Melanocyte of skin (primary cell): Measurements from ENCODE around the gene THOP1. TPM values are rescaled to one million over a fixed set of nuclear protein-coding genes. Genes with fewer than 3 reads are reported as not detected.

Experiments used
- total RNA-seq, 2 donors: library from RNA; depleted of rRNA; stranded (reverse); fragments of >200 nt; gene quantifications; 2 replicates each; pipeline ENCODE4 v1.2.3, GENCODE V29; 2012

THOP1 gene
- total RNA-seq: 100 to 1,000 TPM in 1 of 2 donors, 10 to 100 TPM in 1; 80.9 to 157 TPM

GRCh38 chr19:2785244-2785997, at the start of gene THOP1:
TSS of gene THOP1 (plus strand) at chr19:2785503. CDS start at chr19:2785663, 160 bp downstream.

GRCh38 chr19:2739602-2740313, 45.5 kb upstream of the THOP1 start, which contains the start of gene SLC39A3:
TSS of gene SLC39A3 (minus strand) at chr19:2740017. CDS start at chr19:2737257, 2,760 bp downstream.

GRCh38 chr19:2782936-2783780, 2.1 kb upstream of the THOP1 start, which contains the start of gene SGTA:
TSS of gene SGTA (minus strand) at chr19:2783273. CDS start at chr19:2769068, 14,205 bp downstream.

DNA sequence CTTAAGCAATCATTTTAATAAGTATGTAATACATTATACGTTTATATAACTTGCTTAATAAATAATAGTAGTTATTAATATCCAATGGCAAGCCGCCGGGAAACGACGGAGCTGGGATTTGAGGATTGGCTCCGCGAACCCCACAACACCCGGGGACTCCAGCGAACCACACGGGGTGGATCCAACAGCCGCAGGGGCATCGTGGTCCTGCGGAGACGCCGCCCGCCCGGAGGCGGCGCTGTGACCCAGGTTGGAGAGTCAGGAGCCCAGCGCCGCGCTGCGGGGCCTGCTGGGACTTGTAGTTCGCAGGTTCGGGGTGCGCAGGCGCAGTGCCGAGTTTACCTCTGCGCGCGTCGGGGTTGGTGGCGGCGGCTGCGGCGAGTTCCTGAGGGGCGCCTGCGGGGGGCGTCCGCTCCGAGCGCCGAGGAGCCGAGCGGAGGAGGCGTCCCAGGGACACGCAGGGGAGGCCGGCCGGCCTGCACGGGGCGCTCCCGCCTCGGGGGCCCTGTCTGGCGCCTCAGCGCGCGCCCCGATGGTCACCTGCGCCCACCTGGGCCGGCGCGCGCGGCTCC, 34.3 kb downstream of the THOP1 start, which contains the start of gene ZNF554:
TSS of gene ZNF554 (plus strand) at position 329 of the 572 bp plus-strand sequence. CDS start at position 533, 204 bp downstream.

DNA sequence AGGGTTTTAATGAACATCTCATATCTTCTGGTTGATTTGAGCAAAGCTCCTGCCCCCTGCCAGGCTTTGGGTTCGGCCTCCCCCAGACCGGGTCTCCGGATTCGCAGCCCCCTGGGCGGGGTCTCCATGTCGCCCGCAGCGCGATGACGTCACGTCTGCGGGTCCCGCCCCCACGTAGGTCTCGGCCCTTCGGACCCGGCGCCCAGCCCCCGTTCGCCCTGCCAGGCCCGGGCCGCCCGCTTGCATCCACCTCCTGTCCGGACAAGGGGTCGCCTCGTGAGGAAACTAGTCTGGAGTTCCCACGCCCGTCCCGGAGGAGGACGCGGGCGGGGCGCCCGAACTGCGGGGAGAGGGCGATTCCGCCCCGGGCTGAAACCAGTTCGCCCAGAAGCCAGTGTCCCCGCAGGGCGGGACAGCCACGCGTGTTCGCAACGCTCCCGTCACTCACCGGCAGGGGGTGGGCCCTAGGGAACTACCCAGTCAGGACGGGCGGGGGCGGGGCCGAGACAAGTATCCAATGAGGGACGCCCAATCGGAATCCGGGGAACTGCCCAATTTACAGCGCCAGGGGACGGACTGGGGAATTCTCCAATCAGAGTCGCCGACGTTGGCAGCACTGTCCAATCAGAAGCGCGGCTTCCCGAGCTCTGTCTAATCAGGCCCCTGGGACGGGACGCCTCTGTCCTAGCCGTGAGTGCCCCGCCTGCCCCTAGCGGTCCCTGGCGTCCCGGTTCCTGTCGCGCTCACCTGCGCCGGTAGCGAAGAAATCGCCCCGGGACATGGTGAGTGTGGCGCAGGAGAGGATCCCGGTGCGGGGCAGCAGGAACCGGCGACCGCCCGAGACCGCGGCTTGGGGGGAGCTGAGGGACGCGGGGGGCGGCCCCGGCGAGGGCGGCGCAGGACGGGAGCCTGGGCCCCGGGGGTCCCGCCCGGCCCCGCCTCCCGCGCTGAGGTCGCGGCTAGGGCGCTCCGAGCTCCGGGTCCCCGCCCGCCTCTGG, 55.8 kb downstream of the THOP1 start, which contains the start of gene ZNF555:
TSS of gene ZNF555 (plus strand) at position 682 of the 998 bp plus-strand sequence. CDS start at position 780, 98 bp downstream.

Other genes starting within 250 kb of the THOP1 start
- 1 to 10 TPM; 1.7 to 2.4 TPM for gene GNG7, start 82.8 kb upstream of the THOP1 start, total RNA-seq
- 1 to 10 TPM; 2.4 to 2.7 TPM for gene DIRAS1, start 64.1 kb upstream of the THOP1 start, total RNA-seq
- gene SLC39A3, start 45.5 kb upstream of the THOP1 start, total RNA-seq: 10 to 100 TPM; 41.6 to 54.6 TPM
- 10 to 100 TPM; 64.0 to 68.3 TPM for gene SGTA, start 2.2 kb upstream of the THOP1 start, total RNA-seq
- 1 to 10 TPM; 2.0 to 3.4 TPM for gene ZNF554, start 34.4 kb downstream of the THOP1 start, total RNA-seq
- gene ZNF555, start 56.0 kb downstream of the THOP1 start, total RNA-seq: 1 to 10 TPM; 3.3 to 4.1 TPM
- not detected for gene ZNF556, start 81.8 kb downstream of the THOP1 start, total RNA-seq
- gene ZNF57, start 115.4 kb downstream of the THOP1 start, total RNA-seq: 1 to 10 TPM; 3.1 to 7.3 TPM
- 1 to 10 TPM; 3.1 to 4.3 TPM for gene ZNF77, start 159.5 kb downstream of the THOP1 start, total RNA-seq
- 1 to 10 TPM; 2.7 to 2.8 TPM for gene TLE6, start 192.1 kb downstream of the THOP1 start, total RNA-seq
- 1 to 10 TPM in 1 of 2 donors, under 1 TPM in 1; 0.33 to 1.0 TPM for gene TLE2, start 243.8 kb downstream of the THOP1 start, total RNA-seq